Astrocyte of the spinal cord (primary cell): Measurements from ENCODE around the gene NUP133.
A peak's percentile ranks its signal among the peaks of the same experiment; 100 is the strongest.

ENCODE experiments used
- DNase-seq: peaks from one replicate; pipeline ENCODE4 v3.0.0; 2011; ENCODE audit warnings: low read depth, low spot score
- H3K4me3 ChIP-seq: 2 replicates; pipeline ENCODE4 v1.5.1; 2011; ENCODE audit warnings: low read depth, mild to moderate bottlenecking, low read length, moderate library complexity
- CTCF ChIP-seq: IDR thresholded peaks from 2 replicates; pipeline ENCODE4 v1.5.1; 2012; ENCODE audit warnings: low read depth, mild to moderate bottlenecking, low read length, inconsistent platforms
- in situ Hi-C: cut with HindIII; loops from 2 replicates; pipeline ENCODE4 v1.10.0; 2017; ENCODE audit warnings: low sequenced_read_pairs

The NUP133 gene

DNA sequence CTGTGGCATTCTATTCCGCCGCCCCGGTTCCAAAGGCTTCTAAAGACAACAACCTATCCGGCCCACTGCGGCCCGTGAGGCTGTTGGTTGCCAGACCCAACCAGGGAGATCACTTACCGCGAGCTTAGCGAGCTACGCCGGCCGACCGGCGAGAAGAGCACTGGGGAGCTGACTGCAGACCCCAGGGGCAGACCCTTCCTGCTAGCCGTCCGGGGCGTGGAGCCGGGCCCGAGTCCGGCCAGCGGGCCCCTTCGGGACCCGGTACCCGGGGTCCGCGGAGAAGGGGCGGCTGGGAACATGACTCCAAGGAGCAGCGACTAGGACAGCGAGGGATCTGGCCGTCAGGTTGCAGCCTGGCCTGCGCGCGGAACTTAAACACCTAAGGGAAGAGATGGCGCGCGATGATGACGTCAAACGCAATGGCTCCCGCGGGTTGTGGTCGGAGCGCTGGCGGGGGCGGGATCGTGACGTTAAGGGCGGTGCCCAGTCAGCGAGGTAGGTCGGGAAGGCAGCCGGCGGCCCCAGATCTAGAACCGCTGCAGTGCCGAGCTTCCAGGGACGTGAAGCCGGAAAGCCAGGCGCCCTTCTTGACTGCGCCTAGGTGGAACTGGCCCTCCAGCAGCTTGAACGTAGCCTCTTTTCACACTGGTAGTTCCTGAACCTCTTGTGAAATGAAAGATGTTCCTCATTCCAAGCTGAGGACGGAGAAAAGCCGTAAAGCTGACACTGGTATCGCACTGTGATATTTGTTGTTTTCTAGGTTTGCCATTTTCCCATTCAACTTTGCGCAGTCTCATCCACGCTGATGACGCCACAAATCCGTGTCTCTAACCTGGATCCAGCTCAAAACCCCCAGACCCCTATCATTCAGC is at the start of gene NUP133:
NUP133 (minus strand) TSS at position 391 of the 872 bp plus-strand sequence; CDS start at position 299, 92 bp downstream.
- in situ Hi-C loops: no loop called here
- TF ChIP-seq CTCF: no peak
- peak; percentile 99 for DNase-seq
- H3K4me3 ChIP-seq: peak within 1 kb of the TSS; percentile 76

DNA sequence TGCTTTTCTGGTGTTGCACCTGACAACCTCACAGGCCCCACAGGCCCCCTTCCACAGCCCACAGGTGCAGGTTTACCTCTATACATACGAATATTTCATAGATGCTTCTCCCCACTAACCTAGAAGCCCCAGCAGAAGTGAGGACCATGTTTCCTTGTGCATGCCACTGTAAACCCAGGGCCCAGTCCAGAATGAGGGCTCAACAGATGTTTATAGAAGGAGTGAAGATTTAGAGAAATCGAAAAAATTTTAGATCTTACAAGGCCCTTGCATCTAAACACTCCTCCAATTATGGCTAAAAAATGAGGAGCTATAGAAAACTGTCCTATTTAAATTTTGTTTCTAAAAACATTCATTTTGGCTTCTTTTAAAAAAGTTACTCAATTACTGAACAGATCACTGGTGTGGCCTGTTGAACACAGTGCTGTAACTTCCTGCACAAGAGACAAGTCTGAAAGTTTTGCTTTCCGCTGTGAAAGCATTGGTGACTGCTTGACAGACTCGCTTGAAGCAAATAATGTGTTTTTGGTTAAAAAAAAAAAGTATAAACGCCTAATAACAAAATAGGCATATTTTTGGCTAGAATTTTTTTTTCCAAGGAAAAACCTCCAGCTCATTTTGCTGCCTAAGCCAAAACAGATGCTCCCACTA is 49.2 kb upstream of the NUP133 start:
- DNase-seq: peak; percentile 18
- peak overlapping the region; percentile 62 for H3K4me3 ChIP-seq
- in situ Hi-C loops: no loop called here

DNA sequence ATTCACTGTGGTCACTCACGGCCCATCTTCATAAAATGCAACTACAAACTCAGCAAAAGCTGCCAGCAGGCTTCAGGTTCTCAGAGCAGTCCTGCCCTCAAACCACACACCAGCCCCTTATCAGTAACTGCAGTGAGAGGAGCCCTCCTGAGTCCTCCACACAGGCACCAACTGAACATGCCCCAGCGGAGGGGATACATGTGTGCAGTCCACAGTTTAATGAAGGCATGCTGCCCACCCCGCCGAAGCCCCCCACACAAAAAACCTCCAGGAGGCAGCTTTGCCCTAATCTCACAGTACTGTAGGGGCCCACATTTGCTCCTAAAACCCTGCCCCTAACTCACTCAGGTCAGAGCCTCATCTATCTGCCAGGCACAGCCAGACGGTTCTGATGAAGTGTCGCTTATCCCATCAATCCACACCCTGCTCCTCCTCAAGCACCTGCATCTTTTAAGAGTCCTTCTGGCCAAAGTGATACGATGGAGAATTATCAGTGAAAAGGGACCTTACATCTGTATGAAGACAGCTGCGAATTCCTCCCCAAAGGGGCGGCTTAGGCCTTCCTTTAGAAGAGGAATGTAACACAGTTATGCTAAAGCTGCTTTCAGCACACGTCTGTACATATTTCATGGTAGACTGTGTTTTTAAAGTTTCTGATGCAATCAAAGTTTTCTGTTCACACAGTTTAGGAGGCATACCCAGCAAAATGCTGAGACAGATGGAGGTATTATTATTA is 46.9 kb upstream of the NUP133 start:
- no peak overlapping the region for H3K4me3 ChIP-seq
- TF ChIP-seq CTCF: no peak
- DNase-seq: no peak
- in situ Hi-C loops: no loop called here

More for the DNA sequence above, 49.2 kb upstream of the NUP133 start:
- TF ChIP-seq CTCF: no peak

GRCh38 chr1:229553621-229554130 is 45.5 kb upstream of the NUP133 start:
- in situ Hi-C loops: no loop called here
- H3K4me3 ChIP-seq: no peak overlapping the region
- no peak for TF ChIP-seq CTCF
- no peak for DNase-seq

DNA sequence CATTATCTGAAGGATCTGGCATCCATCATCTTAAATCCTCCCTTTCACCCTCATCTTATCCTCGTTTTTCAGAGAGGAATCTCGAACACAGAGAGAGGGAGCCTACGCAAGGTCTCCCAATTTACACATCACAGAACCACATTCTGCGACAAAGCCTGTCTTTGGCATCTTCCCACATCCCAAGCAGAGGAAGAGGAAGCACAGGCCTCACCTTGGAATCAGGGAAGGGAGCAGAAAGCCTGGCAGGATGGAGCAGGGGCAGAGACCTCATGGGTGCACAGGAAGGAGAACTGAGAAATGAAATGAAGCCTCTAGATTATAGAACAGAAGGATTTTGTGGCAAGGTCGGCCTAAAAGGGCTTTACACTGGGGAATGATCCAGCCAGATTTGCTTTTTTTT is 44.6 kb upstream of the NUP133 start:
- H3K4me3 ChIP-seq: no peak overlapping the region
- no peak for TF ChIP-seq CTCF
- in situ Hi-C loops: no loop called here
- DNase-seq: no peak
